Effector memory CD4-positive, alpha-beta T cell (primary cell): ENCODE data around the gene PPCDC.

Experiments used
- DNase-seq, 3 donors: peaks; one replicate each; pipeline ENCODE4 v3.0.0-alpha.2; 2020
- H3K27ac ChIP-seq: 2 replicates; pipeline ENCODE4 v1.7.0; 2013; ENCODE audit warnings: mild to moderate bottlenecking, low read length, moderate library complexity; ENCODE audit not compliant: insufficient read depth, poor library complexity, severe bottlenecking
- H3K27me3 ChIP-seq: replicated peaks from 2 replicates; pipeline ENCODE4 v1.7.0; 2013; ENCODE audit warnings: mild to moderate bottlenecking, low read length; ENCODE audit not compliant: insufficient read depth, control insufficient read depth, poor library complexity, severe bottlenecking
- H3K36me3 ChIP-seq: 2 replicates; pipeline ENCODE4 v1.7.0; 2013; ENCODE audit warnings: mild to moderate bottlenecking, low read length, moderate library complexity; ENCODE audit not compliant: control insufficient read depth, insufficient read depth
- H3K4me1 ChIP-seq: 2 replicates; pipeline ENCODE4 v1.7.0; 2013; ENCODE audit warnings: low read length, mild to moderate bottlenecking; ENCODE audit not compliant: control insufficient read depth, insufficient read depth, poor library complexity, severe bottlenecking
- H3K4me3 ChIP-seq: 2 replicates; pipeline ENCODE4 v1.7.0; 2013; ENCODE audit warnings: low read length, low read depth, mild to moderate bottlenecking; ENCODE audit not compliant: insufficient read depth, poor library complexity, severe bottlenecking
- H3K9me3 ChIP-seq: 2 replicates; pipeline ENCODE4 v1.7.0; 2013; ENCODE audit warnings: mild to moderate bottlenecking, low read length, moderate library complexity; ENCODE audit not compliant: control insufficient read depth

Gene PPCDC

GRCh38 chr15:75029378-75030022 lies 6.1 kb downstream of the PPCDC start:
- H3K27ac ChIP-seq: no peak overlapping the region
- no peaks in the 10 kb centered on the region for H3K27me3 ChIP-seq
- H3K9me3 ChIP-seq: no peaks in the 10 kb centered on the region
- peak; percentile 69 to 80 (median 77) for DNase-seq
- peaks cover 7% of the 10 kb centered on the region for H3K36me3 ChIP-seq
- peaks cover 6% of the 10 kb centered on the region for H3K4me1 ChIP-seq
- no peak overlapping the region for H3K4me3 ChIP-seq

- DNase-seq: no peak
- Histone ChIP-seq H3K27ac (no peak overlapping the region), H3K4me3 (no peak overlapping the region)
Measured at GRCh38 chr15:75030023-75030413, 6.6 kb downstream of the PPCDC start.

GRCh38 chr15:75030424-75030823 lies 7.0 kb downstream of the PPCDC start:
- Histone ChIP-seq H3K9me3 (no peaks in the 10 kb centered on the region), H3K4me3 (no peak overlapping the region), H3K27ac (no peak overlapping the region), H3K36me3 (peaks cover 7% of the 10 kb centered on the region), H3K27me3 (no peaks in the 10 kb centered on the region), H3K4me1 (peaks cover 6% of the 10 kb centered on the region)
- no peak for DNase-seq

More at GRCh38 chr15:75030023-75030413, 6.6 kb downstream of the PPCDC start:
- no peaks in the 10 kb centered on the region for H3K27me3 ChIP-seq
- no peaks in the 10 kb centered on the region for H3K9me3 ChIP-seq
- peaks cover 6% of the 10 kb centered on the region for H3K4me1 ChIP-seq
- peaks cover 7% of the 10 kb centered on the region for H3K36me3 ChIP-seq

DNA sequence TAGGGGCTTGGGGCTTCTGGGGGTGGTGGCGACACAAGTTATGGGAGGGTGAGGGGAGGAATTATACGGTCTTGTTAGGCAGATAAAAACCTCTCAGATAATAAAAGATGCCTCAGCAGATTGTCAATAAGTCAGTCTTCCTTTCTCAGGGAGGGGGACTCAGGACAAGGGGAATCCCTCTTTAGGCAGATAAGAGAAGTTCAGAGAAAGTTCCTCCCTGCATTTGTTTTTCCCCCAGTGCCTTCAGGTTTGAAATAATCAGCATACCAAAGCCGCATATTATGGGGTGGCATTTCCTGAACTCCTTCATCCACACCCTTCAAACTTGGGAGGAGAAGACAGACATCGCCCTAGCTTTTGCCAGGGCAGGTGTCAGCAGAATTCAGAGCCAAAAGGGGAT lies 8.5 kb downstream of the PPCDC start:
- H3K9me3 ChIP-seq: no peaks in the 10 kb centered on the region
- H3K4me3 ChIP-seq: no peak overlapping the region
- H3K4me1 ChIP-seq: peaks cover 6% of the 10 kb centered on the region
- no peak overlapping the region for H3K27ac ChIP-seq
- DNase-seq: no peak
- H3K27me3 ChIP-seq: no peaks in the 10 kb centered on the region
- peaks cover 7% of the 10 kb centered on the region for H3K36me3 ChIP-seq

DNA sequence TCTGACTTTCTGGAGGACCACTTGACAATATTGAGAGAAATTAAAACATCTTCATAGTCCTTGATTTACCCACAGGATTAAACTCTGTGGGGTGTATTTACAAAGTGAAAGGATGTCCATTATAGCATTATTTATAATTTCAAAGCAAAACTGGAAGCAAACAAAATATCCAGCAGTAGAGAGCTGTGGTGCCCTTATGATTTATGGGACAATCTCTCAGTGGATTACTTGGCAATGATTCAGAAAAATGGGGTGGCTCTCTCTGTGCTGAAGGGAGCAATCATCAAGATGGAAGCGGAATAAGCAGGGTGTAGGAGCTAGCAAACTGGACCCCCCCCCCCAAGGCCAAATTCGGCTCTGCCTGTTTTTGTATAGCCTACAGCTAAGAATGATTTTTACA lies 9.0 kb downstream of the PPCDC start:
- no peak overlapping the region for H3K27ac ChIP-seq
- no peak overlapping the region for H3K4me3 ChIP-seq
- no peaks in the 10 kb centered on the region for H3K9me3 ChIP-seq
- peaks cover 7% of the 10 kb centered on the region for H3K36me3 ChIP-seq
- no peaks in the 10 kb centered on the region for H3K27me3 ChIP-seq
- DNase-seq: no peak
- peaks cover 6% of the 10 kb centered on the region for H3K4me1 ChIP-seq

- DNase-seq: no peak
- Histone ChIP-seq H3K4me3 (no peak overlapping the region), H3K36me3 (peaks cover 7% of the 10 kb centered on the region), H3K27me3 (no peaks in the 10 kb centered on the region), H3K27ac (no peak overlapping the region), H3K4me1 (peaks cover 6% of the 10 kb centered on the region), H3K9me3 (no peaks in the 10 kb centered on the region)
Measured at GRCh38 chr15:75033809-75034208, 10.4 kb downstream of the PPCDC start.

DNA sequence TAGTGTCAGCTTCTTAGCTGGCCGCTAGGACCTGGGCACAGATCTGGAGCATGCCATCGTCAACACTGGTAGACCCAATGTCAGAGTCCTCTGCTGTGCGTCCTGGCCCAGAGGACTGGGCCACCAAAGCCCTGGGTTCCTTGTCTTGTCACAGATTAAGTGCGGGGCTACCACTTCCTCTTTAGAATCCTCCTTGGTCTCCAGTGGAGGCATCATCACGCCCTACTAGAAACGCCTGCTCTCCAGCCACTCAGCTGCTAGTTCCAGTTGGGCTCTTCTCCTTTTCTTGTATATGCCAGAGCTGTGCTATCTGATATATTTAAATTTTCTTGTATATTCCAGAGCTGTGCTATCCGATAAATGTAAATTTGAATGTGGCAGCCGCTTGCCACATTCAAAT lies 11.2 kb downstream of the PPCDC start:
- no peaks in the 10 kb centered on the region for H3K9me3 ChIP-seq
- H3K4me3 ChIP-seq: no peak overlapping the region
- no peaks in the 10 kb centered on the region for H3K27me3 ChIP-seq
- no peak overlapping the region for H3K27ac ChIP-seq
- DNase-seq: no peak
- H3K4me1 ChIP-seq: peaks cover 2% of the 10 kb centered on the region
- H3K36me3 ChIP-seq: peaks cover 7% of the 10 kb centered on the region

DNA sequence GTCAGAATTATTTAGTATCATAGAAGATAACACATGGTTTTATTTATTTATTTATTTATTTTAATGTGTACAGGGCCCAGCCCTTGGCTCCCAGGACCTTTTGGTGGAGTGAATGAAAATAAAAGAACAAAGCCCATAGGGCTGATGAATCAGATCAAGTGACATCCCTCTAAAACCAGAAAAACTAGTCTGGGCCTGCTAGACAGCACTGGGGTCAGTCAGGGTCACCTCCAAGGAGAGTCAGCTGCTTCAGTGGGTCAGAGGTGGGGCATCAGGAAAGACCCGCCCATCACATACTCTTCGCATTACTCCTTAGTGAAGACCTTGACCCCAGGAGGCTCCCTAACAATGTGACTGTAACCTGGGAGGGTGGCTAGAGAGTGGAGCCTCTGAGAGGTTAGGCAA lies 12.8 kb downstream of the PPCDC start:
- DNase-seq: no peak
- H3K9me3 ChIP-seq: no peaks in the 10 kb centered on the region
- no peaks in the 10 kb centered on the region for H3K27me3 ChIP-seq
- no peak overlapping the region for H3K4me3 ChIP-seq
- peaks cover under 1% of the 10 kb centered on the region for H3K36me3 ChIP-seq
- H3K27ac ChIP-seq: no peak overlapping the region
- H3K4me1 ChIP-seq: no peaks in the 10 kb centered on the region

DNA sequence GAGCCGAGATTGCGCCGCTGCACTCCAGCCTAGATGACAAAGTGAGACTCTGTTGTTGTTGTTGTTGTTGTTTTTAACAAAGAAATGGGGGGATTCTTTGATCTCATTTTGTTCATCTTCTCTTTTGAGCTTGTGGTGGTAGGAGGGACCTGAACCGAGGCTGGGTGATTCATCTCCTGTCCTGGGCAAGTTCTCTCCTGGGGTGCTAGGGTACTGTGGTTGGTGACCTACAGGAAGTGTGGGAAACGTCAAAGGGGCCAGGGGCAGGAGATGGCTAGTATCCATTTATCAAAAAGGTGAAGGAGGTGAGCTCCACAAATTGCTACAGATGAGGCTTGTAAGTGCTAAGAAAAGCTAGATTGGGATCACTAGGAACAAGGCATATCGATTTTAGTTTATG lies 14.3 kb downstream of the PPCDC start:
- Histone ChIP-seq H3K9me3 (no peaks in the 10 kb centered on the region), H3K27me3 (no peaks in the 10 kb centered on the region), H3K36me3 (no peaks in the 10 kb centered on the region), H3K27ac (no peak overlapping the region), H3K4me1 (no peaks in the 10 kb centered on the region), H3K4me3 (no peak overlapping the region)
- no peak for DNase-seq

DNA sequence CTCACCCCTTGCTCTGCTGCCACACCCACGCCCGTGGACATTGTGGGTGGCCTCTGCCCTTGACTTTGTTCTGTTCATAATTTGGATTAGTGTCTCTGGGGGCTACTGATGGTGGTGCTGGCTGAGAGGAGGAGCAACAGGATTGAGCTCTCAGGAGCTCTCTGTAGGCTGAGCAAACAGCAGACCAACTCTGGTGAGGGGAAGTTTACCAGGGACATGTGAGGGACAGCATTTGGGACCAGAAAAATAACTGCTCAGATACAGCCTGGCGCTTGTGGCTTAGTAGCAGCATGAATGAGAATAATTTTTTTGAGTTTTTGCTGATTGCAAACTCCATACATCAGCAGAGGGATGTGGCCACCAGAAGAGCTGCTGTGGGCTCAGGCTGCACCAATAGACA lies 14.8 kb downstream of the PPCDC start:
- DNase-seq: no peak
- no peak overlapping the region for H3K27ac ChIP-seq
- H3K4me1 ChIP-seq: peaks cover 4% of the 10 kb centered on the region

More for the DNA sequence above, 14.8 kb downstream of the PPCDC start:
- H3K27me3 ChIP-seq: no peaks in the 10 kb centered on the region
- no peaks in the 10 kb centered on the region for H3K9me3 ChIP-seq
- no peak overlapping the region for H3K4me3 ChIP-seq
- no peaks in the 10 kb centered on the region for H3K36me3 ChIP-seq
